DND-41 (cell line): ENCODE results near the gene CLN3.

Source experiments
- ATAC-seq: fragments of 200-7000 bp; cut with Tn5 transposase; 3 replicates; pipeline ENCODE4 v1.9.1; 2021; ENCODE audit warnings: low read depth; ENCODE audit not compliant: insufficient read depth
- DNase-seq: peaks from one replicate; pipeline ENCODE4 v3.0.0-alpha.2; 2020
- H2AFZ ChIP-seq: 2 replicates; pipeline ENCODE4 v1.6.0; 2012; ENCODE audit warnings: low read depth, low read length
- H3K27ac ChIP-seq: 2 replicates; pipeline ENCODE4 v1.5.1; 2012; ENCODE audit warnings: low read length, inconsistent platforms
- H3K27me3 ChIP-seq: fragments of 200-600 bp; sonication (generic); 2 replicates; pipeline ENCODE4 v1.6.0; 2012; ENCODE audit warnings: low read length, mild to moderate bottlenecking, inconsistent platforms; ENCODE audit not compliant: insufficient read depth, poor library complexity
- H3K36me3 ChIP-seq: 2 replicates; pipeline ENCODE4 v1.5.1; 2012; ENCODE audit warnings: low read length, inconsistent platforms; ENCODE audit not compliant: insufficient read depth
- H3K4me1 ChIP-seq: 2 replicates; pipeline ENCODE4 v1.5.1; 2012; ENCODE audit warnings: mild to moderate bottlenecking, low read length; ENCODE audit not compliant: insufficient read depth
- H3K4me2 ChIP-seq: 2 replicates; pipeline ENCODE4 v1.6.0; 2012; ENCODE audit warnings: mild to moderate bottlenecking, moderate library complexity, low read length, inconsistent platforms; ENCODE audit not compliant: insufficient read depth
- H3K4me3 ChIP-seq, 2 experiments: fragments of 200-600 bp in 1 of 2; shearing (Covaris generic) in 1 of 2; 2 replicates each; pipeline ENCODE4 v1.5.1; 2012 to 2016; ENCODE audit warnings: inconsistent platforms in 2 of 2, low read length in 2 of 2, mild to moderate bottlenecking in 2 of 2, low read depth in 1 of 2, moderate library complexity in 1 of 2
- H3K79me2 ChIP-seq: 2 replicates; pipeline ENCODE4 v1.6.0; 2012; ENCODE audit warnings: low read length, inconsistent platforms; ENCODE audit not compliant: insufficient read depth
- H3K9ac ChIP-seq: 2 replicates; pipeline ENCODE4 v1.6.0; 2012; ENCODE audit warnings: low read depth, mild to moderate bottlenecking, inconsistent platforms, low read length, moderate library complexity
- H3K9me3 ChIP-seq: 2 replicates; pipeline ENCODE4 v1.5.1; 2012; ENCODE audit warnings: low read length, moderate library complexity, mild to moderate bottlenecking, inconsistent platforms; ENCODE audit not compliant: insufficient read depth, severe bottlenecking
- H4K20me1 ChIP-seq: 2 replicates; pipeline ENCODE4 v1.6.0; 2012; ENCODE audit warnings: low read length; ENCODE audit not compliant: insufficient read depth
- CTCF ChIP-seq: IDR thresholded peaks from 2 replicates; pipeline ENCODE4 v1.5.1; 2012; ENCODE audit warnings: borderline replicate concordance, low read length, moderate library complexity, mild to moderate bottlenecking; ENCODE audit not compliant: poor library complexity, severe bottlenecking; ENCODE audit errors: extremely low read depth
- EZH2 ChIP-seq: IDR thresholded peaks from 3 replicates; pipeline ENCODE4 v1.6.1; 2012; ENCODE audit warnings: borderline replicate concordance, low read depth, mild to moderate bottlenecking, moderate library complexity, low read length, inconsistent platforms; ENCODE audit not compliant: severe bottlenecking

Gene CLN3

GRCh38 chr16:28537964-28538732 is 46.3 kb upstream of the CLN3 start:
- no peaks in the 10 kb centered on the region for H3K36me3 ChIP-seq
- no peak for DNase-seq
- H3K27me3 ChIP-seq, result no peaks in the 10 kb centered on the region
- no peak overlapping the region for H3K27ac ChIP-seq
- no peak overlapping the region for H3K9ac ChIP-seq
- TF ChIP-seq EZH2, result no peak
- no peak for TF ChIP-seq CTCF
- no peaks in the 10 kb centered on the region for H4K20me1 ChIP-seq
- H3K4me2 ChIP-seq, result no peak overlapping the region
- no peak overlapping the region for H3K4me3 ChIP-seq
- H3K79me2 ChIP-seq, result no peaks in the 10 kb centered on the region
- no peak for ATAC-seq
- no peaks in the 10 kb centered on the region for H3K4me1 ChIP-seq
- H3K9me3 ChIP-seq, result no peaks in the 10 kb centered on the region
- no peak overlapping the region for H2AFZ ChIP-seq

- no peaks in the 10 kb centered on the region for H3K9me3 ChIP-seq
- no peak overlapping the region for H3K9ac ChIP-seq
- ATAC-seq (no peak), DNase-seq (no peak)
- H3K36me3 ChIP-seq, result no peaks in the 10 kb centered on the region
- TF ChIP-seq CTCF (no peak), EZH2 (no peak)
- no peaks in the 10 kb centered on the region for H4K20me1 ChIP-seq
- H3K27me3 ChIP-seq, result no peaks in the 10 kb centered on the region
- H3K4me1 ChIP-seq, result no peaks in the 10 kb centered on the region
- H3K4me3 ChIP-seq, result no peak overlapping the region
- no peak overlapping the region for H3K4me2 ChIP-seq
- H3K79me2 ChIP-seq, result no peaks in the 10 kb centered on the region
- no peak overlapping the region for H2AFZ ChIP-seq
- H3K27ac ChIP-seq, result no peak overlapping the region
Observed at GRCh38 chr16:28537076-28537475, 45.2 kb upstream of the CLN3 start.

GRCh38 chr16:28534542-28535373 is 42.9 kb upstream of the CLN3 start:
- Histone ChIP-seq H2AFZ (no peak overlapping the region), H4K20me1 (no peaks in the 10 kb centered on the region), H3K27ac (no peak overlapping the region), H3K9ac (no peak overlapping the region), H3K4me2 (no peak overlapping the region), H3K27me3 (no peaks in the 10 kb centered on the region), H3K9me3 (no peaks in the 10 kb centered on the region), H3K36me3 (no peaks in the 10 kb centered on the region), H3K4me3 (no peak overlapping the region), H3K79me2 (no peaks in the 10 kb centered on the region), H3K4me1 (no peaks in the 10 kb centered on the region)
- no peak for DNase-seq
- TF ChIP-seq EZH2, result no peak
- no peak for TF ChIP-seq CTCF
- no peak for ATAC-seq
